Upper lobe of left lung (tissue), 4 donors: ENCODE results near the gene ARPP21.

Source experiments
- CTCF ChIP-seq, 6 experiments: fragments of 450-650 bp in 4 of 6; fragments of 200-600 bp in 2 of 6; sonication (generic) in 2 of 6; IDR thresholded peaks; one replicate each; pipeline ENCODE4 v1.5.1; 2016 to 2019; ENCODE audit warnings: antibody characterized with exemption in 6 of 6
- EP300 ChIP-seq, 4 donors: sonication (generic); formaldehyde crosslinking; IDR thresholded peaks; one replicate each; pipeline ENCODE4 v1.5.1; 2017; ENCODE audit warnings: antibody characterized with exemption in 4 of 4, control low read depth in 2 of 4
- POLR2A ChIP-seq, 4 donors: fragments of 450-650 bp; IDR thresholded peaks; one replicate each; pipeline ENCODE4 v1.5.1; 2016 to 2017; ENCODE audit warnings: antibody characterized with exemption in 4 of 4, mild to moderate bottlenecking in 2 of 4
- POLR2AphosphoS5 ChIP-seq, 2 donors: sonication (generic); formaldehyde crosslinking; IDR thresholded peaks; one replicate each; pipeline ENCODE4 v1.5.1; 2017; ENCODE audit warnings: antibody characterized with exemption in 2 of 2

- TF ChIP-seq CTCF (IDR thresholded peaks at IDR 0.05) (no peak), EP300 (IDR thresholded peaks at IDR 0.05) (no peak), POLR2A (IDR thresholded peaks at IDR 0.05) (no peak), POLR2AphosphoS5 (IDR thresholded peaks at IDR 0.05) (no peak)
Measured at GRCh38 chr3:35761311-35761710, 122.0 kb downstream of the ARPP21 start.
